ENCODE results near the gene RNU11. TPM values are rescaled to one million over a fixed set of nuclear protein-coding genes. Genes with fewer than 3 reads are reported as not detected.
"Not testable (repeated sequence)": the region's sequence is repeated elsewhere in the genome, so short reads cannot be mapped to it uniquely, and the experiment has no call there.

RNU11 gene
- total RNA-seq, 2 experiments from 2014 or later: not detected

GRCh38 chr1:28680151-28680550, 31.8 kb downstream of the RNU11 start:
- DNase-seq (ENCODE audit: low spot score): no peak
- TF ChIP-seq EZH2phosphoT487 (IDR thresholded peaks at IDR 0.05; ENCODE audit: borderline replicate concordance, low read depth, low read length) (no peak), CTCF (conservative IDR thresholded peaks at IDR 0.05; ENCODE audit: low read length) (no peak)
- CTCF ChIA-PET (ENCODE audit: unreplicated experiment): no interaction called here
- Histone ChIP-seq H3K36me3 (ENCODE audit: insufficient read depth, low read length) (peaks cover 40% of the 10 kb centered on the region), H3K4me3 (ENCODE audit: low read depth, low read length, poor library complexity, severe bottlenecking) (no peak overlapping the region), H3K27ac (ENCODE audit: low read depth, low read length, poor library complexity, severe bottlenecking) (no peak overlapping the region), H4K20me1 (ENCODE audit: insufficient read depth, low read length) (no peaks in the 10 kb centered on the region), H2AFZ (ENCODE audit: low read length) (no peak overlapping the region), H3K4me1 (ENCODE audit: insufficient read depth, low read length, poor library complexity, severe bottlenecking) (no peaks in the 10 kb centered on the region), H3K9me2 (ENCODE audit: insufficient read depth, low read length) (no peaks in the 10 kb centered on the region), H3K9me3 (ENCODE audit: low read length) (no peaks in the 10 kb centered on the region), H3K79me2 (ENCODE audit: insufficient read depth, low read depth, low read length) (peaks cover 16% of the 10 kb centered on the region; the same call in 1 of the 2 replicates), H3K4me2 (ENCODE audit: low read length) (no peak overlapping the region)
- no TSS peak for BruUV-seq (replicated peaks)
- POLR2A ChIA-PET: no interaction called here
- intact Hi-C loops (cut with micrococcal nuclease; ENCODE audit: unreplicated experiment): no loop called here

GRCh38 chr1:28682840-28683239, 34.4 kb downstream of the RNU11 start:
- Histone ChIP-seq H3K27ac (ENCODE audit: low read depth, low read length, poor library complexity, severe bottlenecking) (no peak overlapping the region), H3K9me2 (ENCODE audit: insufficient read depth, low read length) (no peaks in the 10 kb centered on the region), H4K20me1 (ENCODE audit: insufficient read depth, low read length) (no peaks in the 10 kb centered on the region; the same call in 1 of the 2 replicates), H3K4me3 (ENCODE audit: low read depth, low read length, poor library complexity, severe bottlenecking) (no peak overlapping the region), H3K79me2 (ENCODE audit: insufficient read depth, low read depth, low read length) (no peaks in the 10 kb centered on the region; the same call in 1 of the 2 replicates), H3K4me2 (ENCODE audit: low read length) (no peak overlapping the region), H3K36me3 (ENCODE audit: insufficient read depth, low read length) (peaks cover 57% of the 10 kb centered on the region), H3K9me3 (ENCODE audit: low read length) (no peaks in the 10 kb centered on the region), H2AFZ (ENCODE audit: low read length) (no peak overlapping the region), H3K4me1 (ENCODE audit: insufficient read depth, low read length, poor library complexity, severe bottlenecking) (no peaks in the 10 kb centered on the region)
- no peak for TF ChIP-seq EZH2phosphoT487 (IDR thresholded peaks at IDR 0.05; ENCODE audit: borderline replicate concordance, low read depth, low read length)
- no peak for TF ChIP-seq CTCF (conservative IDR thresholded peaks at IDR 0.05; ENCODE audit: low read length)
- no peak for DNase-seq (ENCODE audit: low spot score)
- intact Hi-C loops (cut with micrococcal nuclease; ENCODE audit: unreplicated experiment): no loop called here
- BruUV-seq (replicated peaks): no TSS peak
- POLR2A ChIA-PET: interaction anchor here (0.6 to 1.5 kb wide), 5 partner anchors 8 to 1955 kb away, joined by 3 to 5 read pairs (median 4); no protein-coding TSS in a partner anchor
- CTCF ChIA-PET (ENCODE audit: unreplicated experiment): no interaction called here

GRCh38 chr1:28684937-28685336, 36.5 kb downstream of the RNU11 start:
- Histone ChIP-seq H3K4me2 (ENCODE audit: low read length) (no peak overlapping the region), H3K79me2 (ENCODE audit: insufficient read depth, low read depth, low read length) (no peaks in the 10 kb centered on the region), H3K9me3 (ENCODE audit: low read length) (no peaks in the 10 kb centered on the region), H2AFZ (ENCODE audit: low read length) (no peak overlapping the region), H3K36me3 (ENCODE audit: insufficient read depth, low read length) (peaks cover 70% of the 10 kb centered on the region), H3K27ac (ENCODE audit: low read depth, low read length, poor library complexity, severe bottlenecking) (no peak overlapping the region), H4K20me1 (ENCODE audit: insufficient read depth, low read length) (no peaks in the 10 kb centered on the region; the same call in 1 of the 2 replicates), H3K9me2 (ENCODE audit: insufficient read depth, low read length) (no peaks in the 10 kb centered on the region), H3K4me3 (ENCODE audit: low read depth, low read length, poor library complexity, severe bottlenecking) (no peak overlapping the region), H3K4me1 (ENCODE audit: insufficient read depth, low read length, poor library complexity, severe bottlenecking) (no peaks in the 10 kb centered on the region)
- no peak for TF ChIP-seq EZH2phosphoT487 (IDR thresholded peaks at IDR 0.05; ENCODE audit: borderline replicate concordance, low read depth, low read length)
- no peak for TF ChIP-seq CTCF (conservative IDR thresholded peaks at IDR 0.05; ENCODE audit: low read length)
- BruUV-seq (replicated peaks): TSS peak; percentile 47
- intact Hi-C loops (cut with micrococcal nuclease; ENCODE audit: unreplicated experiment): no loop called here
- CTCF ChIA-PET (ENCODE audit: unreplicated experiment): interaction anchor here (0.5 kb wide), 1 partner anchor 1319 kb away, joined by 7 read pairs; no protein-coding TSS in a partner anchor
- DNase-seq (ENCODE audit: low spot score): no peak
- POLR2A ChIA-PET: interaction anchor here (0.5 to 0.8 kb wide), 3 partner anchors 9 to 442 kb away, joined by 3 to 6 read pairs (median 4); no protein-coding TSS in a partner anchor

- H3K79me2 ChIP-seq (ENCODE audit: insufficient read depth, low read depth, low read length); H3K27ac ChIP-seq (ENCODE audit: low read depth, low read length, poor library complexity, severe bottlenecking); BruUV-seq (replicated peaks); H3K9me2 ChIP-seq (ENCODE audit: insufficient read depth, low read length); H2AFZ ChIP-seq (ENCODE audit: low read length); H3K4me2 ChIP-seq (ENCODE audit: low read length); intact Hi-C loops (cut with micrococcal nuclease; ENCODE audit: unreplicated experiment); CTCF ChIA-PET (ENCODE audit: unreplicated experiment); H3K4me1 ChIP-seq (ENCODE audit: insufficient read depth, low read length, poor library complexity, severe bottlenecking); DNase-seq (ENCODE audit: low spot score); H4K20me1 ChIP-seq (ENCODE audit: insufficient read depth, low read length); H3K4me3 ChIP-seq (ENCODE audit: low read depth, low read length, poor library complexity, severe bottlenecking); H3K9me3 ChIP-seq (ENCODE audit: low read length): not testable (repeated sequence)
- POLR2A ChIA-PET: interaction anchor here (0.6 to 1.0 kb wide), 2 partner anchors 9 kb away, joined by 4 to 5 read pairs; no protein-coding TSS in a partner anchor
- peaks cover 80% of the 10 kb centered on the region for H3K36me3 ChIP-seq (ENCODE audit: insufficient read depth, low read length)
These were observed 43.2 kb downstream of the RNU11 start for GRCh38 chr1:28691627-28692026.
